PC-3 (cell line): ENCODE data around the gene ULK4. TPM values are rescaled to one million over a fixed set of nuclear protein-coding genes. Genes with fewer than 3 reads are reported as not detected.

Experiments used
- ATAC-seq: fragments of 200-7000 bp; cut with Tn5 transposase; 2 replicates; pipeline ENCODE4 v1.9.1; 2020; ENCODE audit warnings: mild to moderate bottlenecking, moderate library complexity
- BruUV-seq: library from RNA; stranded (reverse); fragments of 400-500 nt; replicated peaks from 2 replicates; lab custom pipeline; 2021; lab: Mats Ljungman, UMichigan
- CTCF ChIA-PET: fragments of 300-600 bp; sonication (Branson Sonifier 250); formaldehyde crosslinking; loops from one replicate; lab custom pipeline; 2022; ENCODE audit warnings: antibody characterized with exemption; lab: Charles Lee
- POLR2A ChIA-PET: fragments of 300-600 bp; sonication (Branson Sonifier 250); formaldehyde crosslinking; loops from one replicate; lab custom pipeline; 2022; ENCODE audit warnings: antibody characterized with exemption; ENCODE audit not compliant: unreplicated experiment; lab: Charles Lee
- DNase-seq: peaks from one replicate; pipeline ENCODE4 v3.0.0-alpha.2; 2015
- H2AFZ ChIP-seq: fragments of 300-600 bp; sonication (generic); 2 replicates; pipeline ENCODE4 v1.6.0; 2016; ENCODE audit warnings: antibody characterized with exemption, low read length
- H3F3A ChIP-seq: fragments of 300-600 bp; sonication (generic); one replicate; pipeline ENCODE4 v1.6.0; 2017; ENCODE audit warnings: antibody characterized with exemption, low read length, control low read depth, mild to moderate bottlenecking; ENCODE audit not compliant: unreplicated experiment
- H3K27ac ChIP-seq: fragments of 300-600 bp; sonication (generic); 2 replicates; pipeline ENCODE4 v1.5.1; 2016; ENCODE audit warnings: mild to moderate bottlenecking, low read length
- H3K27me3 ChIP-seq: fragments of 300-600 bp; sonication (generic); 2 replicates; pipeline ENCODE4 v1.6.1; 2016; ENCODE audit warnings: low read length, mixed read lengths
- H3K36me3 ChIP-seq: fragments of 300-600 bp; sonication (generic); 2 replicates; pipeline ENCODE4 v1.6.1; 2016; ENCODE audit warnings: low read depth, mixed run types, low read length, mixed read lengths
- H3K4me1 ChIP-seq: fragments of 300-600 bp; sonication (generic); 2 replicates; pipeline ENCODE4 v1.5.1; 2016; ENCODE audit warnings: low read length; ENCODE audit not compliant: insufficient read depth
- H3K4me2 ChIP-seq: fragments of 300-600 bp; sonication (generic); 2 replicates; pipeline ENCODE4 v1.6.0; 2016; ENCODE audit warnings: low read length
- H3K4me3 ChIP-seq: fragments of 300-600 bp; sonication (generic); 2 replicates; pipeline ENCODE4 v1.5.1; 2016; ENCODE audit warnings: mild to moderate bottlenecking, low read length, mixed read lengths
- H3K79me2 ChIP-seq: fragments of 300-600 bp; sonication (generic); 2 replicates; pipeline ENCODE4 v1.6.1; 2017; ENCODE audit warnings: low read length, mixed read lengths
- H3K9ac ChIP-seq: fragments of 300-600 bp; sonication (generic); 2 replicates; pipeline ENCODE4 v1.6.0; 2016; ENCODE audit warnings: mild to moderate bottlenecking, low read length
- H3K9me2 ChIP-seq: fragments of 300-600 bp; sonication (generic); replicated peaks from 2 replicates; pipeline ENCODE4 v1.6.1; 2016; ENCODE audit warnings: mixed run types, low read length, mixed read lengths
- H3K9me3 ChIP-seq: fragments of 300-600 bp; sonication (generic); 2 replicates; pipeline ENCODE4 v1.6.1; 2016; ENCODE audit warnings: low read length, mixed read lengths
- H4K20me1 ChIP-seq: fragments of 300-600 bp; sonication (generic); 2 replicates; pipeline ENCODE4 v1.6.1; 2016; ENCODE audit warnings: low read length, mixed read lengths
- CTCF ChIP-seq: fragments of 300-600 bp; sonication (generic); conservative IDR thresholded peaks from 2 replicates; pipeline ENCODE4 v1.5.1; 2017; ENCODE audit warnings: antibody characterized with exemption, low read depth, mild to moderate bottlenecking, low read length
- EZH2 ChIP-seq: fragments of 300-600 bp; sonication (generic); IDR thresholded peaks from one replicate; pipeline ENCODE4 v1.6.1; 2017; ENCODE audit warnings: antibody characterized with exemption, mild to moderate bottlenecking, low read length; ENCODE audit not compliant: unreplicated experiment
- EZH2phosphoT487 ChIP-seq: fragments of 300-600 bp; sonication (generic); IDR thresholded peaks from 2 replicates; pipeline ENCODE4 v1.6.1; 2018; ENCODE audit warnings: mild to moderate bottlenecking, antibody characterized with exemption, low read length, borderline replicate concordance
- intact Hi-C: fragments of 100-400 bp; cut with micrococcal nuclease; formaldehyde crosslinking; loops from 2 replicates; pipeline ENCODE4 v1.9.0; 2023
- total RNA-seq: library from RNA; depleted of rRNA; stranded (reverse); fragments of >200 nt; gene quantifications from 2 replicates; pipeline ENCODE4 v1.2.3, GENCODE V29; 2014

The ULK4 gene
- total RNA-seq, 1 experiment from 2014 or later = 4.8 TPM

GRCh38 chr3:41630708-41631107 lies 331.2 kb downstream of the ULK4 start:
- H3K4me1 ChIP-seq = no peaks in the 10 kb centered on the region
- H3K27me3 ChIP-seq = peaks cover 7% of the 10 kb centered on the region; the same call in 1 of the 2 replicates
- H4K20me1 ChIP-seq = no peaks in the 10 kb centered on the region
- ChIA-PET POLR2A (no interaction called here), CTCF (no interaction called here)
- BruUV-seq = no TSS peak
- no peak for ATAC-seq
- H3K79me2 ChIP-seq = no peaks in the 10 kb centered on the region
- H3K4me2 ChIP-seq = no peak overlapping the region
- no peaks in the 10 kb centered on the region for H3K36me3 ChIP-seq
- H3F3A ChIP-seq = no peaks in the 10 kb centered on the region
- no peak overlapping the region for H2AFZ ChIP-seq
- intact Hi-C loops = no loop called here
- H3K27ac ChIP-seq = no peak overlapping the region
- no peak for TF ChIP-seq EZH2
- TF ChIP-seq CTCF = no peak
- TF ChIP-seq EZH2phosphoT487 = no peak
- no peak overlapping the region for H3K9ac ChIP-seq
- no peak overlapping the region for H3K4me3 ChIP-seq
- no peaks in the 10 kb centered on the region for H3K9me2 ChIP-seq
- no peaks in the 10 kb centered on the region for H3K9me3 ChIP-seq
- no peak for DNase-seq

- POLR2A ChIA-PET = no interaction called here
- no peaks in the 10 kb centered on the region for H3K4me1 ChIP-seq
- no peak overlapping the region for H3K4me3 ChIP-seq
- intact Hi-C loops = no loop called here
- H3K27ac ChIP-seq = no peak overlapping the region
- H3K36me3 ChIP-seq = no peaks in the 10 kb centered on the region
- H2AFZ ChIP-seq = no peak overlapping the region
- CTCF ChIA-PET = no interaction called here
- no peaks in the 10 kb centered on the region for H3K9me2 ChIP-seq
- no peaks in the 10 kb centered on the region for H4K20me1 ChIP-seq
- TF ChIP-seq EZH2phosphoT487 = no peak
- no peak for TF ChIP-seq EZH2
- TF ChIP-seq CTCF = no peak
- peaks cover 7% of the 10 kb centered on the region; the same call in 1 of the 2 replicates for H3K27me3 ChIP-seq
- BruUV-seq = no TSS peak
- no peaks in the 10 kb centered on the region for H3K9me3 ChIP-seq
- ATAC-seq = no peak
- no peak for DNase-seq
- no peaks in the 10 kb centered on the region for H3K79me2 ChIP-seq
- no peak overlapping the region for H3K4me2 ChIP-seq
- H3F3A ChIP-seq = no peaks in the 10 kb centered on the region
- no peak overlapping the region for H3K9ac ChIP-seq
Measured at GRCh38 chr3:41629986-41630385, 331.9 kb downstream of the ULK4 start.

- Histone ChIP-seq H3F3A (no peaks in the 10 kb centered on the region), H4K20me1 (no peaks in the 10 kb centered on the region), H3K4me2 (no peak overlapping the region), H3K9me2 (no peaks in the 10 kb centered on the region), H3K27me3 (peaks cover 7% of the 10 kb centered on the region; the same call in 1 of the 2 replicates), H3K9ac (no peak overlapping the region), H2AFZ (no peak overlapping the region), H3K9me3 (no peaks in the 10 kb centered on the region), H3K79me2 (no peaks in the 10 kb centered on the region), H3K36me3 (no peaks in the 10 kb centered on the region), H3K27ac (no peak overlapping the region), H3K4me3 (no peak overlapping the region), H3K4me1 (no peaks in the 10 kb centered on the region)
- TF ChIP-seq CTCF (no peak), EZH2phosphoT487 (no peak), EZH2 (no peak)
- intact Hi-C loops = no loop called here
- no TSS peak for BruUV-seq
- ATAC-seq (no peak), DNase-seq (no peak)
- POLR2A ChIA-PET = no interaction called here
- CTCF ChIA-PET = no interaction called here
Measured at GRCh38 chr3:41629072-41629471, 332.8 kb downstream of the ULK4 start.
